Vagina (tissue), 2 donors: Measurements from ENCODE around the gene TSSK6.

ENCODE experiments used
- POLR2AphosphoS5 ChIP-seq, 2 donors: sonication (generic); formaldehyde crosslinking; IDR thresholded peaks; one replicate each; pipeline ENCODE4 v1.9.0; 2017; ENCODE audit warnings: antibody characterized with exemption in 2 of 2, mild to moderate bottlenecking in 2 of 2, low read depth in 1 of 2; ENCODE audit not compliant: insufficient read depth in 1 of 2
- TF ChIP-seq, protein P1 (sequence below), 3 experiments: fragments of 450-650 bp in 2 of 3; fragments of 200-600 bp in 1 of 3; sonication (generic) in 1 of 3; IDR thresholded peaks; one replicate each; pipeline ENCODE4 v1.5.1; 2017 to 2019; ENCODE audit warnings: antibody characterized with exemption in 3 of 3, mild to moderate bottlenecking in 2 of 3, moderate library complexity in 2 of 3

GRCh38 chr19:19475849-19476828, 39.2 kb downstream of the TSSK6 start:
- TF ChIP-seq, protein P1, sequence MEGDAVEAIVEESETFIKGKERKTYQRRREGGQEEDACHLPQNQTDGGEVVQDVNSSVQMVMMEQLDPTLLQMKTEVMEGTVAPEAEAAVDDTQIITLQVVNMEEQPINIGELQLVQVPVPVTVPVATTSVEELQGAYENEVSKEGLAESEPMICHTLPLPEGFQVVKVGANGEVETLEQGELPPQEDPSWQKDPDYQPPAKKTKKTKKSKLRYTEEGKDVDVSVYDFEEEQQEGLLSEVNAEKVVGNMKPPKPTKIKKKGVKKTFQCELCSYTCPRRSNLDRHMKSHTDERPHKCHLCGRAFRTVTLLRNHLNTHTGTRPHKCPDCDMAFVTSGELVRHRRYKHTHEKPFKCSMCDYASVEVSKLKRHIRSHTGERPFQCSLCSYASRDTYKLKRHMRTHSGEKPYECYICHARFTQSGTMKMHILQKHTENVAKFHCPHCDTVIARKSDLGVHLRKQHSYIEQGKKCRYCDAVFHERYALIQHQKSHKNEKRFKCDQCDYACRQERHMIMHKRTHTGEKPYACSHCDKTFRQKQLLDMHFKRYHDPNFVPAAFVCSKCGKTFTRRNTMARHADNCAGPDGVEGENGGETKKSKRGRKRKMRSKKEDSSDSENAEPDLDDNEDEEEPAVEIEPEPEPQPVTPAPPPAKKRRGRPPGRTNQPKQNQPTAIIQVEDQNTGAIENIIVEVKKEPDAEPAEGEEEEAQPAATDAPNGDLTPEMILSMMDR (IDR thresholded peaks at IDR 0.05): no peak
- TF ChIP-seq POLR2AphosphoS5 (IDR thresholded peaks at IDR 0.05; ENCODE audit: insufficient read depth in 1 of 2, low read depth in 1 of 2): no peak
